Glomerular endothelial cell (primary cell): Measurements from ENCODE around the gene ADORA1. TPM values are rescaled to one million over a fixed set of nuclear protein-coding genes. Genes with fewer than 3 reads are reported as not detected.

ENCODE experiments used
- DNase-seq: peaks from one replicate; pipeline ENCODE4 v3.0.0-alpha.2; 2011; ENCODE audit warnings: low read depth, low spot score; ENCODE audit errors: extremely low read depth
- total RNA-seq: library from RNA; depleted of rRNA; stranded (reverse); fragments of >200 nt; gene quantifications from 2 replicates; pipeline ENCODE4 v1.2.3, GENCODE V29; 2015

The ADORA1 gene
- total RNA-seq, 1 donor from 2014 or later = not detected

- no peak for DNase-seq
Observed at GRCh38 chr1:203182387-203182953, 54.9 kb downstream of the ADORA1 start.

DNA sequence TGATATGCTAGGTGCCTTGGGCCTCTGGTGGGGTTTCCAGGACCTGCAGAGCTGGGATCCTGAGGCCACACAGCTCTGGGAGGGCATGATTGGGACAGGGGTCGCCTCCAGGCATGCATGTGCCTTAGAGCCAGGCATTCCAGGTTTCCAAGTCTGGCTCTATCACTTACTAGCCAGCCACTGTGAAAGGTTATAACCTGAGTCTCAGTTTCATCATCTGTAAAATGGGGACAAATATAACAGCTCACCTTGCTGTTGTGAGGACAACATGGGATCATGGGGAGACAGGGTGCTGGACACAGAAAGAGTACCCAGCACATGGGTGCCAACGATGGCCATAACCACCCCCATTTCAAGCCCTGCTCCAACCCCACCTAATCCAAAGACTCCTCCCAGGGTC lies 56.3 kb downstream of the ADORA1 start:
- DNase-seq = no peak

DNA sequence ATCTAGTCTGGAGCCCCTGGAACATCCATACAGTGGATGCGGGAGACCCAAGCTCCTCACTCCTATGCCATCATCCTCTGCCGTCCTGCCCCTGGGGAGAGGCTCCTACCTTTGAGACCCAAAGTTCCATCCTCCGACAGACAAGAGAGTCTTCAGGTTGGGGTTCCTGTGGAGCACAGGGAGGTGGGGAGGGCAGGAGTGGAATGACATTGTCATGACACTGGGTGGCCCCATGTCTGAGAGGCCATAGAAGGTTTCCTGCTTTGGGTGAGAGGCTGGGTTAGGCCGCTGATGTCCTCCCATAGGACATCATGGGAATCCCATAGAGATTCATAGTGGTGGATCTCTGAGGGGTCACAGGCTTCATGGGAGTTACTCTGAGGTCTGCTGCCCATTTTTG lies 56.9 kb downstream of the ADORA1 start:
- DNase-seq = no peak

DNA sequence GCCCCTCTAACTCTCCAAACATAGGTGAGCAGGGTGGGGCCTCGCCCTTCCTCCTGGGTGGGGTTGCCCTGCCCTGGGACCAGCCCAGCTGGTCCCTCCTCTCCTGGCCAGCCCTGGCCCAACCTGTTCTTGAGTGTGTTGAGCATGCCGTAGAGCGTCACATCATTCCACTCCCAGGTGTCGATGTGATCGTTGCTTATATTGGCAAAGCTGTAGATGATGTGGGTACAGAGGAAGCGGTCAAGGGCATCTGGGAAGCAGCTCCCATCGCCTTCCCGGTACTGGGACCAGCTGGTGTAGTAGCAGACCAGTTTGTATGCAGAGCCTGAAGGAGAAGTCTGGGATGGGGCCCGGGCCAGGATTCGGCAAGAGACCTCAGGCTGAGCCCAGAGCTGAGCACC lies 57.5 kb downstream of the ADORA1 start:
- no peak for DNase-seq

DNA sequence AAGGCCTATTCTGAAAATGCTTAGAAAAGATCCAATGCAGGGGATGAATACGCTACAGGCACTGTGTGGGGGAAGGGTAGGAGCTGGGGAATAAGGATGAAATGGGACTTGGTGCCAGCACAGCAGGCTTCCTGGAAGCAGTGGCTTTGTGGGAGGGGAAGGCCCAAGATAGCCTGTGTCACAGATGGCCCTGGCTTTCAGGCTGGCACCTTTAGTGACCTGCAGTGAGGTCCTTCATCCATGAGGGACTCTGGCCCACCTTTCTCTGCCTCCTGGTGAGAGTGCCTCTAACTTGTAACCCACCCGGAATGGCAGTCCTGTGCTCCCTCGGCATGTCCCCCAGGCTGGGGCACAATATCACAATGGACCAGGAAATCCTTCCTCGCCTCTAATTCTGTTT lies 58.1 kb downstream of the ADORA1 start:
- DNase-seq = no peak

DNA sequence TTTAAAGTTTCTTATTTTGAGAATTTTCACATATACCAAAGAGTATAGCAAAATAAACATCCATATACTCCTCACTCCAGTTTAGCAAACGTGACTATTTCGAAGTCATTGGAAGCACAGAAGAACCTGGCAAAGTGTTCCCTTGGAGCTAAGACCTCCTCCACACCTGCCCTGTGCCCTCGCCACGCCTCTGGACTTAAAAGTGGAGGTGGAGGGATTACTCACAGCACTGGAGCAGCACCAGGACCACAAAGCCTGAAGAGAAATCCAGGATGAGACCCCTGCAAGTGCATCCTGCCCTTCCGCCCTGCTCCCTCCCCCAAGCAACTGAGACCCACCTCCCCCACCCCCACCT lies 58.5 kb downstream of the ADORA1 start:
- DNase-seq = no peak

DNA sequence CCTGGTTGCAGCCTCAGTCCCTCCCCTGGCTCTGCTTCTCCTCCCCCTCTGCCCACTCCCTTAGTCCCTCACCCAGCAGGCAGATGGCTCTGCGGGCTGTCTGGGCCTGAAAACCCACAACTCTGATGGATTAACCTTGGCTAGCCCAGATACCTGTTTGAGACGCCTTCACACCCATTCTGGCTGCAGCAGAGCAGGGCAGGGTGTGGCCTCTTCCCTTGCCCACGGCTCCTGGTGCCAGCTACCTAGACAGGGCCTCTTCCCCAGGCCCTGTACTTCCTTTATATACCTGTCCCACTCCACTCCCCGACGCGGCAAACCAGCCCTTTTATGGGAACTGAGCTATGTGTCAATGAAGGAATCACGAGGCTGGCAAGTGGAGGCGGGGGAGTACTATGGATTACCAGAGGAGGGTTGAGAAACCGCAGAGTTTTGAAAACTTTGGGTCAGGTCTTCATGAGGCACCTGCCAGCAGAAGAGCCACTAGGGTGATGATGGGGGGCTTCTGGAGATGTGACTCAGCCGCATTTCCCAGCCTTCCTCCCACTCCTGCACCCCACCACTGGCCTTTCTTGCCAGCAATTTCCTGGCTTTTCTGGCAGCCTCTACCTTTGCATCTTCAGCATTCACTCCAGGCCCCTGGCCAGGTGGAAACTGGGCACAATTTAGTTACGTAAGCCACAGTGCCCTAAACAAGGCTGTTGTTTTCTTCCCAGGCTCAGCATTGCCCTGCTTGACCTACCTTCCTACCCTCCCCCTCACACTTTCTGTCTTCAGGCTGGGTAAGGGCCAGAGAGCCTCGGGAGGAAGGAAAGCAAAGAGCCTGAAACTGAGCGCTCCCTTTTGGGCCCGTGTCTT lies 59.1 kb downstream of the ADORA1 start, which contains the start of gene CHI3L1:
Gene CHI3L1 (minus strand): TSS at position 259 of the 858 bp plus-strand sequence. CDS start 81 bp downstream, at position 178.
- DNase-seq = no peak

DNA sequence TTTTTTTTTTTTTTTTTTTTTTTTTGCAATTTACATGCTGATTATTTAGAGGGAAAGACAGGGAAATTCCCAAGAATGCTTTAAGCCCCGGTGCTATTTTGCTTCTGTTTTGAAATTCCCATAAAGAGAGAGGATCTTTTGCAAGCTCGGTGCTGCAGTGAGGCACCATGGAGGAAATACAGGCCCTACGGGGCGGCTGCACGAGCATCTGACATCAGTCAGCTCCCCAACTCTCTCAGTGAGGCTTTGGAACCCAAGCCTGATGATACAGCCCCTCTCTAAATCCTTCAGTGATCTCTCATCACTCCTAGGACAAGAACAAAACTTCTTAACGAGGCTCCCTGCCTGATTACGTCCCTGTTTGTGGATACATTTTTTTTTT lies 59.8 kb downstream of the ADORA1 start:
- DNase-seq = no peak

DNA sequence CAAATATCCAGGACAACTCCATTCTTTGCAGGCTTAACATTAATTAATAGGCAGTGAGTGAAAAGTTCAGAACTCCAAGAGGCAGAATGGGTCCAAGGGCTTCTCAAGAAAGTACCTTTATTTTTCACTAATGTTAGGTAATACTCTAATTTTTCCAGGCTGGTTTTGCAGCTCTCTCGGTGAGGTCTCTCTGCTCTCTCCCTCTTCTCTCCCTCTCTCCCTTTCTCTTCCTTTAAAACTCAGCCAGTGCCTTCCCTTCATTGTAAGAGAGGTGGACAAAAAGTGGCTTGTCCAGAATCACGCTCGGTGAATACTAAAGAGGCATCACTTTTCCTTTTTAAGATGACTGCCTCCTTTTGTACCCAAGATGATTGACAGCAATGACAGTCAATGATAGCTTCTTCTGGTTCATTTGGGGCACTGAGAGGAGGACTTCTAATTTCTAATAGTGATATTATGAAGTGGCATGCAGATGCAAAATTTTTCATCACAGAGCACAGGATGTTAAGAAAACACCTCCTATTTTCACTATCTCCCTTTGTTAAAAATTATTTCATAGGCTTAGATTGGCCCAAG lies 60.3 kb downstream of the ADORA1 start:
- no peak for DNase-seq

DNA sequence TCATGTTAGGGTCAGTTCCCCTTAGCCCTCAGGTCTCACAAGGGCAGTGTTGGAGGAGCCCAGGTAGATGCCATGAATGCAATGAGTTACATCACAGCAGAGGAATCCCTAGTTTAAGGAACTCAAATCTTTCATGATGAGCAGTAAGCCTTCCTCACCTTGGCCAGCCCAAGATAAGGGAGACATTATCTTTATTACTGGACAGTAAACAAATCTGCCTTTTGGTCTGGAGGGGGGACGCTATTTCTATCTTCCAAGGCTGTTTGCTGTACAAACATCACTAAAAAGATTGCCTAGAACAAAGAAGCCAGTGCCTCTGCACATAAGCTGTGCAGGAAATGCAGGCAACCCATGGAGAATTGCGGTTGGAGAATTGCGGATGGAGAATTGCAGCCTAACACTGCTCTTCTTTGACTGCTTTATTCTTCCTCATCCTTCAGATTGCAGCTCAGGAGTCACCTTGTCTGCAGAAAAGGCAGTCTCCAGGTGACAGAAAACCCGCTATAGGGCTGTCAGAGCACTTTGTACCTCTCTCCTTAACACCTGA lies 61.2 kb downstream of the ADORA1 start:
- no peak for DNase-seq

DNA sequence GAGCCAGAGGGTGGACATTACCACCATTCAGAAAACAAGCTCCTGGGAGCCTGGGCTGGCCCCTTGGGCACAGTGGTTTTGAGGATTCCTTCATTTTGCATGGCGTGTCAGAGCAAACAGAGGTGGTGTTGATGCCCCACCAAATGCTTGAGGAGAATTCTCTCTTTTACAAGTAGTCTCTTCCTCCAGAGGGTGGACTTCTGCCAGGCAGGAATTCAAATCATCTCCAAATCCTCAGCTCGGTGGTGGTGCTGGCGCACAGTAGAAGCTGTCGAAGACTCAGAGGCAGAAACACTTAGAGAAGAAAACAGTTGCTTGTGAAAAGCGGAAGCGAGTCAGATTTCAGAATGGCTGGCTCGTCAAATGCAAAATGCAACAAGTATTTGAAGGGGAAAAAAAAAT lies 62.4 kb downstream of the ADORA1 start:
- no peak for DNase-seq

GRCh38 chr1:203190949-203191348 lies 63.4 kb downstream of the ADORA1 start:
- no peak for DNase-seq

DNA sequence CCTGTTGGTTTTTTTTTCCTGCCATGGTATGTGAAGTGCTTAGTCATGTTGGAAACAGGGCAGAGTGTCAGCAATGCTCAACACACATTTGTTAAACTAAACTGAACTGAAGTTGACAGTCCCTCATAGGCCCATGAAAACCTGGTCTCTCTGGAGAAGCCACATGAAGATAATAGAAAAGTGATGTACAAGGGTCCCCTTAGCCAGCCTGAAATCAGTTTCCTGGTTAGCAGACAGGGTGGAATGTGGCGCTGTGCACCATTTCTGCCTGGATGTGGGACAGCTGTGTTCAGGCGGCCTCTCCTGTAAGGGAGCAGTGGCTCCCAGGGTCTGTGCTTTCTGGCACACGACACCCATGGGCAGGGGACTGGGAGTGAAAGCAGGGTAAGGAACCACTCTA lies 68.8 kb downstream of the ADORA1 start:
- no peak for DNase-seq

GRCh38 chr1:203197625-203198024 lies 70.1 kb downstream of the ADORA1 start:
- no peak for DNase-seq

- DNase-seq = no peak
Observed at GRCh38 chr1:203199002-203199401, 71.5 kb downstream of the ADORA1 start.

DNA sequence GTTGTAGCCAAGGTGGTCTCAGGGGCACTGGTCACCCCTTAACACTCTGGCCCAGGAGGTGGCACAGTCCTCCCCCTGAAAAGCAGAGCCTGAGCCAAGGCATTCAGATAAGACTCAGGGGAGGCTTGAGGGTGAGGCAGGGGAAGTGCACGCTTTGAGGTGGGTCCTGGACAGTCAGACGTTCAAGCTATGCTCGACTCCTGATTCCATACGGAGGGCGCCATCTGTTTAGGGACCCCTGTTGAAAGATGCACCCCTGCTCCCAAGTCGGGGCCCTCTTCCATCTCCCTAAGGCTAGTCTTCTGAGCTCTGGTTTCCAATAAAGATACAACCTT lies 71.9 kb downstream of the ADORA1 start:
- DNase-seq = no peak

DNA sequence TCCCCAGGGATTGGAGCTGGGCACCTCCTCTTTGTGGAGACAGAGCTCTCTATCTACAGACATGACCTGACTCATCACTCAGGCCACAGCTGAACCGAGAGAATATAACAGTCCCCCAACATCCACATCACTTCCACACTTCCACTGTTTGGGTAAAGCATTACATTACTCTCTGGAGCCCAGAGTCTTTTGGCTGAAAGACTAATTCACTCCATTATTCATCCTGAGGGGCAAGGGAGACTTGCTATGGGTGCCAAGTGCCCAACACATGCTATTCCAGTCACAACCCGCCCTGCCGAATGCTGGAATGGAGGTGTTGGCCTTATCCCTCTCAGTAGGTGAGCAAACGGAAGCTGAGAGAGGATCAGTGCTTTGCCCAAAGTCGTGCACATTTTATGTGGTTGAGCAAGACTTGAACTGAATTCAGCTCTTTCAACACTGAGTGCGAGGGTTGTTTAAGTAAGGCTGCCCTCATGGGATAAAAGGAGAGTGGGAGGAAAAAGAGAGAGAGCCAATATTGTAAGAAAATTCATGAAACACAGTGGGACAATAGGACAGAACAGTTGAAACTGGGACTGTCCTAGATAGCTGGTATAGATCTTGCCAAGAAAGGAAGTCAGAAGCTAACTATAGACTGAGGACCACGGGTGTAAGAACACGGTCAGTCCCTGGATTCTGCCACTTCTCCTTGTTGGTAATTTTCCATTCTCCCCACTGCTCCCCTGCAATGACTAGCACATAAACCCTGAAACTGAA lies 72.5 kb downstream of the ADORA1 start:
- DNase-seq = no peak

- no peak for DNase-seq
Observed at GRCh38 chr1:203200916-203201315, 73.4 kb downstream of the ADORA1 start.

DNA sequence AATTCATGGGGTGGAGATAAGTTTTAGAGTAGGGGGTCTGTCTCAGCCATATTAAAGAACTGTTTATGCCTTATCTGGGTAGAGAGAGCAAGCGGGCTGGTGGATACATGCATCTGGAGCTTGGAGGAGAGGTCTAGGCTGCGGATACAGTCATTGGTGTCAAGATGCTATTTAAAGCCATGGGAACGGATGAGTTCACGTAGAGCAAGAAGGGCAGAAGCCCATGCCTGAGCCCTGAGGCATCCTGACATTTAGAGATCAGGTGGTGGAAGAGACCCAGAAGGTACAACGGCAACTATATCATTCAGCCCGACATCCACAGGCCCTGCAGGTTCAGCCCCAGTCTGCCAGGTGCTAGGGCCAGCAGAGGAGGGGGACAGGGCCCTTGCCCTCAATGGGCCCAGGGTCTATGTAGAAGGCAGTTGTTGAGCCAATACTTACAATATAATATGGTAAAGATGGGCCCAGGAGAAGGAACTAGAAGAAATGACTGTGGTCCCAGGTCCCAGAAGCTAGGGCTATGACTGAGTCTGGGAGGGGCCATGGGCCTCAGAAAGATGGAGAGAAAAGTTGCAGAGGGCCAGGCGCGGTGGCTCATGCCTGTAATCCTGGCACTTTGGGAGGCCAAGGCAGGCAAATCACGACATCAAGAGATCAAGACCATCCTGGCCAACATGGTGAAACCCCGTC lies 74.1 kb downstream of the ADORA1 start:
- no peak for DNase-seq

DNA sequence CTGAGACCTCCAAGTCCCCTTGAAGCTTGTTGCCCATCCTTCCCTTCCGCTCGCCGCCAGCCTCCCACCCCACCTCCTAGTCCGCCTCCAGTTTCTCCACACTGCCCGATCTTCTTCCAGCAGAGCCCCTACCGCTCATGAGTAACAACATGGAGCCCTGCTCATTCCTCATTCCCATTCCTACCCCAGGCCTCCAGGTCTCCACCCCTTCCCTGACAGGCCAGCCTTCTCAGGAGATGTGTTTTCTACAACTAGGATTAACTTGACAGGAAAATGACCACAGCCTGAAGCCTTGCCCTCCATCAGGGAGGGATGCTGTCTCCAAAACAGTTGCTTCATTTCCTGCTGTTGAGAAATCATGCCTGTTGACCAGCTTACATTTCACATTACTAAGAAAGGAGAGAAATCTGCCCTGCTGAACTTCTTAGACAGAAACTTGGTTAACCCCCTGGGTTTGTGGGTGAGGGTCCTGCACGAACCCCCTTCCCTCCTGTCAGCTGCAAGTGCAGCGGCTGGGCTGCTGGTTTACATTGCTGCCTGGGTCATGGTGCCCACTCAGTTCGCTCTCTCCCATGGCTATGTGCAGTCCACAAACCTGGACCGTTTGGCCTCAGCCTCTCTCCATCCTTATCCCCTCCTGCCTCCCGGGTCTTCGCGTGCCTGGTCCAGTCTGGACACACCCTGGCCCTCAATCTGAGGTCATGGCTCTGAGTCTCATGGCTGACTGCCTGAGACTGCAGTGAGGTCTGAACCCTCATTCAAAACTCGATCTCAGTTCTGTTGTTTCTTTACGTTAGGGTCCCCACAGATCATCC lies 75.1 kb downstream of the ADORA1 start:
- no peak for DNase-seq
